Measurements from ENCODE around the gene DNAJC1. TPM values are rescaled to one million over a fixed set of nuclear protein-coding genes. Genes with fewer than 3 reads are reported as not detected.

Gene DNAJC1
- total and polyA plus RNA-seq, 2 donors (not counting 3 experiments of a cell fraction or from before 2014, with no cell fraction given) = 11.2 to 19.7 TPM

GRCh38 chr10:21975378-21975990 lies 28.0 kb downstream of the DNAJC1 start:
- Histone ChIP-seq H3K79me2 (ENCODE audit: control insufficient read depth, insufficient read depth, low read length) (peaks cover 12% of the 10 kb centered on the region), H3K27ac (ENCODE audit: insufficient read depth, low read depth, low read length) (no peak overlapping the region), H3K9me3 (replicated peaks; ENCODE audit: control insufficient read depth, insufficient read depth, low read length) (no peaks in the 10 kb centered on the region), H3K4me2 (ENCODE audit: insufficient read depth, low read length) (no peak overlapping the region), H3K4me3 (replicated peaks in 1 of 3; ENCODE audit: insufficient read depth in 1 of 3, low read depth in 1 of 3, low read length in 3 of 3) (no peak overlapping the region), H2AFZ (ENCODE audit: low read depth, low read length) (no peak overlapping the region), H3K9ac (replicated peaks; ENCODE audit: extremely low read depth, insufficient read depth, low read length) (no peak overlapping the region), H4K20me1 (replicated peaks; ENCODE audit: control insufficient read depth, extremely low read depth, insufficient read depth, low read length) (no peaks in the 10 kb centered on the region), H3K9me1 (replicated peaks; ENCODE audit: control insufficient read depth, extremely low read depth, insufficient read depth, low read length) (no peaks in the 10 kb centered on the region), H3K36me3 (ENCODE audit: control insufficient read depth in 2 of 2, extremely low read depth in 1 of 2, insufficient read depth in 2 of 2, low read length in 2 of 2) (no peaks in the 10 kb centered on the region), H3K4me1 (ENCODE audit: control insufficient read depth, extremely low read depth, insufficient read depth, low read length) (peaks cover 12% of the 10 kb centered on the region), H3K27me3 (ENCODE audit: control insufficient read depth in 2 of 2, insufficient read depth in 2 of 2, low read length in 2 of 2) (no peaks in the 10 kb centered on the region)
- no peak for TF ChIP-seq GATA2 (IDR thresholded peaks at IDR 0.05; ENCODE audit: insufficient read depth, insufficient read length, low read depth, low read length)
- no peak for TF ChIP-seq EZH2 (IDR thresholded peaks at IDR 0.05; ENCODE audit: borderline replicate concordance, low read depth, low read length, severe bottlenecking)
- TF ChIP-seq CTCF (IDR thresholded peaks at IDR 0.05; ENCODE audit: extremely low read depth in 1 of 2, insufficient read depth in 1 of 2, low read depth in 1 of 2, low read length in 2 of 2) = no peak
- no peak for TF ChIP-seq JUN (IDR thresholded peaks at IDR 0.05; ENCODE audit: borderline replicate concordance, insufficient read depth, insufficient read length, low read depth)
- no peak for TF ChIP-seq MYC (IDR thresholded peaks at IDR 0.05; ENCODE audit: low read depth, low read length)
- no peak for TF ChIP-seq MAX (IDR thresholded peaks at IDR 0.05; ENCODE audit: insufficient read depth, insufficient read length)
- CTCF ChIA-PET = interaction anchor here (1.2 kb wide), 1 partner anchor 8 kb away, joined by 3 read pairs; no protein-coding TSS in a partner anchor
- intact Hi-C loops (cut with micrococcal nuclease) = no loop called here
- dilution Hi-C loops (cut with MboI; ENCODE audit: extremely low pct_ligation_motif_present, low sequenced_read_pairs) = no loop called here
- no peak for DNase-seq (ENCODE audit: low read depth, low spot score)
- no TSS peak for BruUV-seq (replicated peaks)
- no peak for FAIRE-seq
- POLR2A ChIA-PET = no interaction called here

Measured in endothelial cell of umbilical vein (primary cell).